ENCODE results near the gene HABP4. TPM values are rescaled to one million over a fixed set of nuclear protein-coding genes. Genes with fewer than 3 reads are reported as not detected.

The HABP4 gene
- total and polyA plus RNA-seq, 9 of the 15 experiments (the other 6 are each of a cell fraction or from before 2014, with no cell fraction given), result 0.38 to 2.4 (median 1.9) TPM

- TF ChIP-seq MEF2D (tag; conservative IDR thresholded peaks at IDR 0.05; ENCODE audit: low read depth), result no peak
- TF ChIP-seq ZNF766 (CRISPR knock-in tag; conservative IDR thresholded peaks at IDR 0.05), result peak; percentile 41; the same call in 1 of the 2 replicates
- TF ChIP-seq RCOR1 (IDR thresholded peaks at IDR 0.05; ENCODE audit: borderline replicate concordance in 1 of 2, low read depth in 2 of 2, low read length in 2 of 2), result no peak
- no peak for TF ChIP-seq RBM34 (IDR thresholded peaks at IDR 0.05; ENCODE audit: borderline replicate concordance, insufficient read depth, low read length)
- TF ChIP-seq PHB2 (IDR thresholded peaks at IDR 0.05; ENCODE audit: low read depth), result no peak
- no peak for TF ChIP-seq ASH1L (IDR thresholded peaks at IDR 0.05; ENCODE audit: borderline replicate concordance, low read depth, partially characterized antibody)
- TF ChIP-seq POLR2AphosphoS5 (IDR thresholded peaks at IDR 0.05; ENCODE audit: control insufficient read depth, insufficient read depth, low read depth, low read length), result peak; percentile 51; the same call in 1 of the 2 replicates
- TF ChIP-seq ZNF76 (CRISPR knock-in tag; IDR thresholded peaks at IDR 0.05; ENCODE audit: borderline replicate concordance), result peak; percentile 32; the same call in 1 of the 2 replicates
- TF ChIP-seq ZBTB9 (CRISPR knock-in tag; IDR thresholded peaks at IDR 0.05), result no peak
- TF ChIP-seq NR2C2 (CRISPR knock-in tag; IDR thresholded peaks at IDR 0.05), result no peak
- TF ChIP-seq NR2C2 (tag; IDR thresholded peaks at IDR 0.05), result peak; percentile 63; the same call in 1 of the 2 replicates
- TF ChIP-seq ZNF324 (CRISPR knock-in tag; IDR thresholded peaks at IDR 0.05), result no peak
- TF ChIP-seq TBL1XR1 (IDR thresholded peaks at IDR 0.05; ENCODE audit: low read length in 2 of 2), result peak in 1 of 2 experiments; percentile 32; a peak in 1 of 4 replicates
- TF ChIP-seq CC2D1A (IDR thresholded peaks at IDR 0.05), result no peak
- no peak for TF ChIP-seq OTX1 (CRISPR knock-in tag; IDR thresholded peaks at IDR 0.05)
- TF ChIP-seq KLF1 (tag; IDR thresholded peaks at IDR 0.05), result no peak
- TF ChIP-seq ZNF140 (CRISPR knock-in tag; IDR thresholded peaks at IDR 0.05), result no peak
- peak; percentile 85; the same call in 1 of the 2 replicates for TF ChIP-seq GATAD2A (IDR thresholded peaks at IDR 0.05)
- TF ChIP-seq MLLT1 (IDR thresholded peaks at IDR 0.05), result 0 out of 4 replicates have a peak, but pooled peaks have one; percentile 8 to 61
- TF ChIP-seq TAF15 (IDR thresholded peaks at IDR 0.05; ENCODE audit: low read depth, low read length), result no peak
- TF ChIP-seq POLR2B (IDR thresholded peaks at IDR 0.05; ENCODE audit: low read depth, partially characterized antibody), result peak; percentile 42
- TF ChIP-seq MYBL2 (IDR thresholded peaks at IDR 0.05; ENCODE audit: low read depth), result 0 out of 2 replicates have a peak, but pooled peaks have one; percentile 48
- TF ChIP-seq MYBL2 (CRISPR knock-in tag; IDR thresholded peaks at IDR 0.05; ENCODE audit: borderline replicate concordance), result no peak
- TF ChIP-seq ZBED1 (IDR thresholded peaks at IDR 0.05), result no peak
- peak; percentile 67; the same call in 1 of the 2 replicates for TF ChIP-seq PML (IDR thresholded peaks at IDR 0.05; ENCODE audit: low read length)
- no peak for TF ChIP-seq CGGBP1 (CRISPR knock-in tag; IDR thresholded peaks at IDR 0.05)
- no peak for TF ChIP-seq NFYB (IDR thresholded peaks at IDR 0.05; ENCODE audit: extremely low read depth, insufficient read length)
- TF ChIP-seq ZNF764 (CRISPR knock-in tag; IDR thresholded peaks at IDR 0.05; ENCODE audit: low read depth), result no peak
Observed at GRCh38 chr9:96418920-96419690, 30.9 kb upstream of the HABP4 start (continued).
